K562 (cell line): ENCODE results near the gene TPI1. TPM values are rescaled to one million over a fixed set of nuclear protein-coding genes. Genes with fewer than 3 reads are reported as not detected.

Source experiments
- ATF6 ChIP-seq: sonication (generic); formaldehyde crosslinking; IDR thresholded peaks from 2 replicates; pipeline ENCODE4 v1.4.0; 2020; ENCODE audit warnings: mild to moderate bottlenecking, missing genetic modification reagents
- CCNT2 ChIP-seq: IDR thresholded peaks from 2 replicates; pipeline ENCODE4 v1.6.1; 2011; ENCODE audit warnings: borderline replicate concordance, low read depth, mild to moderate bottlenecking, moderate library complexity, mixed read lengths, low read length; ENCODE audit not compliant: insufficient read length; ENCODE audit errors: extremely low read depth
- GABPB1 ChIP-seq: sonication (generic); formaldehyde crosslinking; IDR thresholded peaks from 2 replicates; pipeline ENCODE4 v1.8.0; 2022; ENCODE audit warnings: mild to moderate bottlenecking, missing genetic modification reagents
- POLR2G ChIP-seq: fragments of 200-400 bp; formaldehyde crosslinking; IDR thresholded peaks from 2 replicates; pipeline ENCODE4 v1.6.1; 2017; ENCODE audit warnings: low read depth, mild to moderate bottlenecking, antibody characterized with exemption, low read length, moderate library complexity
- RB1 ChIP-seq: fragments of 450-650 bp; IDR thresholded peaks from 2 replicates; pipeline ENCODE4 v1.6.1; 2017; ENCODE audit warnings: low read depth, mild to moderate bottlenecking
- SIN3A ChIP-seq, 2 experiments: fragments of 150-350 bp in 1 of 2; IDR thresholded peaks; 2 replicates each; pipeline ENCODE4 v1.6.1; 2011 to 2016; ENCODE audit warnings: borderline replicate concordance in 2 of 2, low read depth in 2 of 2, low read length in 2 of 2, mild to moderate bottlenecking in 2 of 2, moderate library complexity in 2 of 2; ENCODE audit not compliant: control insufficient read depth in 1 of 2
- TCF7 ChIP-seq: sonication (generic); IDR thresholded peaks from 2 replicates; pipeline ENCODE4 v1.6.1; 2016; ENCODE audit warnings: antibody characterized with exemption, borderline replicate concordance
- THRAP3 ChIP-seq: fragments of 450-650 bp; IDR thresholded peaks from 2 replicates; pipeline ENCODE4 v1.6.1; 2016; ENCODE audit warnings: mild to moderate bottlenecking, inconsistent platforms, borderline replicate concordance
- ZBTB40 ChIP-seq, 2 experiments: fragments of 450-650 bp in 1 of 2; sonication (generic) in 1 of 2; formaldehyde crosslinking in 1 of 2; IDR thresholded peaks; 2 replicates each; pipeline versions ENCODE4 v1.7.1 to v1.9.0; 2016 to 2022; ENCODE audit warnings: inconsistent platforms in 1 of 2, mild to moderate bottlenecking in 1 of 2, missing genetic modification reagents in 1 of 2
- ZNF75A ChIP-seq: fragments of 450-650 bp; formaldehyde crosslinking; IDR thresholded peaks from 2 replicates; pipeline ENCODE4 v1.4.0; 2020; ENCODE audit warnings: mild to moderate bottlenecking
- polyA plus RNA-seq, 8 experiments: library from polyadenylated mRNA; depleted of rRNA in 4 of 8; stranded (reverse) in 5 of 8; unstranded in 3 of 8; fragments of >200 nt; fragmentation: Nextera tagmentation in 2 of 8; fragmentation: Illumina TruSeq in 1 of 8; extraction: Ambion mirVana in 2 of 8; extraction: Trizol in 1 of 8; gene quantifications; 2 replicates each; pipeline versions ENCODE4 v1.2.1 to v1.2.3, GENCODE V29; 2011 to 2014; ENCODE audit warnings: inconsistent platforms in 1 of 8, missing spikeins in 1 of 8
- total RNA-seq, 7 experiments: library from RNA; depleted of rRNA in 6 of 7; stranded (reverse); fragments of >200 nt in 6 of 7; fragmentation: Illumina TruSeq in 2 of 7; extraction: Trizol in 2 of 7; gene quantifications; 2 replicates each; pipeline versions ENCODE4 v1.2.1 to v1.2.3, GENCODE V29; 2011 to 2021; ENCODE audit warnings: low replicate concordance in 1 of 7
- TF ChIP-seq, protein P1 (sequence below): fragments of 250-450 bp; sonication (Bioruptor Pico); IDR thresholded peaks from 2 replicates; pipeline ENCODE4 v1.4.0; 2020

The TPI1 gene
- total and polyA plus RNA-seq, 9 of the 15 experiments (the other 6 are each of a cell fraction or from before 2014, with no cell fraction given): 662 to 4,971 (median 892) TPM

DNA sequence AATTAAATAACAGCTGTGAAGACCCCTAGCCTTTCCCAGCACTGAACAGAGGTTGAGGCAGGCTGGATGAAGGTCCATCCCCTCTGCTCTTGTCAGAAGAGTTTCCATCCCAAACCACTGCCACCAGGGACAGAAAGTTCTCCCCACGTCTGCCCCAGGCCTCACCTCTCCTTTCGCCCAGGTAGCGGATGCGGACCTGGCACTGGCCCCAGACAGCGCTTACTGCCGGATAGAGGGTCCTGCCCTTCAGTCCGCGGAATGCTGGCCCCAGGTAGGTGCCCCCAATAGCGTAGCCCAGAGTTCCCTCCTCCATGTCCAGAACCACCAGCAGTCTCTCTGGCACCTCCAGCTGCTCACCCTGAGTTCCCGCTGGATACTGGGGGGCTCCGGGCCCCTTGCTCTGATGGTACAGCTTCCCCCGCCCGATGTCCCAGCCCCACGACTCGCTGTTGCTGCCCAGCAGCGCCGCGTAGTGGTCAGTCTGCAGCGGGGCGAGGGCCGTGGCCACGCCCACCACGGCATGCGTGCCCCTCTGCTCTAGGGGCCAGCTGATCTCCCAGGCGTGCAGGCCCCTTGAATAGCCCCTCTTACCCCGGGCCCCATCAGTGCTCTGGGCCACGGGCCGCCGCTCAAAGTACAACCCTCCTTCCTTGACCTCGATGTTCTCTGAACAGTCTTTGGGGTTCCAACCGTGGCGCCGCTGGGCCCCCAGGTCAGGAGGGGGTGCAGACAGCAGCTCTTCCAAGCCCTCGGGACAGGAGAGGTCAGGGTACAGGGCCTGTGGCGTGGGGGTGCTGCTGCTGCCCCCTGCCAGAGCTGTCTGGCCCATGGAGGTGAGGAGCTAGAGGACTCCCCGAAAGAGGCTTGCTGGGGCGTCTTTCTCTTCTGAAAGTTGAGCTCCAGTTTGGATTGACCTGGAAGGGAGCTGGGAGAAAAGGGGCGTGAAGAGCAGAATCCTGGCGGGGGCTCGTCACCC lies 5.0 kb downstream of the TPI1 start (continued):
- TF ChIP-seq ZBTB40 (IDR thresholded peaks at IDR 0.05) (no peak), ZBTB40 (CRISPR knock-in tag; IDR thresholded peaks at IDR 0.05) (no peak), GABPB1 (CRISPR knock-in tag) (peak; percentile 41; the same call in 1 of the 2 replicates), RB1 (peak; percentile 62), ZNF75A (CRISPR knock-in tag) (no peak), THRAP3 (no peak), POLR2G (peak; percentile 83), SIN3A (IDR thresholded peaks at IDR 0.05; ENCODE audit: borderline replicate concordance in 2 of 2, control insufficient read depth in 1 of 2, low read depth in 2 of 2, low read length in 2 of 2) (peak; percentile 85 to 87; a peak in 3 of 4 replicates), ATF6 (CRISPR knock-in tag) (no peak), CCNT2 (peak; percentile 34), TCF7 (no peak)
- TF ChIP-seq, protein P1, sequence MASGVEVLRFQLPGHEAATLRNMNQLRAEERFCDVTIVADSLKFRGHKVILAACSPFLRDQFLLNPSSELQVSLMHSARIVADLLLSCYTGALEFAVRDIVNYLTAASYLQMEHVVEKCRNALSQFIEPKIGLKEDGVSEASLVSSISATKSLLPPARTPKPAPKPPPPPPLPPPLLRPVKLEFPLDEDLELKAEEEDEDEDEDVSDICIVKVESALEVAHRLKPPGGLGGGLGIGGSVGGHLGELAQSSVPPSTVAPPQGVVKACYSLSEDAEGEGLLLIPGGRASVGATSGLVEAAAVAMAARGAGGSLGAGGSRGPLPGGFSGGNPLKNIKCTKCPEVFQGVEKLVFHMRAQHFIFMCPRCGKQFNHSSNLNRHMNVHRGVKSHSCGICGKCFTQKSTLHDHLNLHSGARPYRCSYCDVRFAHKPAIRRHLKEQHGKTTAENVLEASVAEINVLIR (CRISPR knock-in tag): no peak
